ENCODE data around the gene GALR3. TPM values are rescaled to one million over a fixed set of nuclear protein-coding genes. Genes with fewer than 3 reads are reported as not detected.

GALR3 gene
- total and polyA plus RNA-seq, 2 of the 8 experiments (the other 6 are each of a cell fraction or from before 2014, with no cell fraction given): 0.84 to 1.1 TPM

DNA sequence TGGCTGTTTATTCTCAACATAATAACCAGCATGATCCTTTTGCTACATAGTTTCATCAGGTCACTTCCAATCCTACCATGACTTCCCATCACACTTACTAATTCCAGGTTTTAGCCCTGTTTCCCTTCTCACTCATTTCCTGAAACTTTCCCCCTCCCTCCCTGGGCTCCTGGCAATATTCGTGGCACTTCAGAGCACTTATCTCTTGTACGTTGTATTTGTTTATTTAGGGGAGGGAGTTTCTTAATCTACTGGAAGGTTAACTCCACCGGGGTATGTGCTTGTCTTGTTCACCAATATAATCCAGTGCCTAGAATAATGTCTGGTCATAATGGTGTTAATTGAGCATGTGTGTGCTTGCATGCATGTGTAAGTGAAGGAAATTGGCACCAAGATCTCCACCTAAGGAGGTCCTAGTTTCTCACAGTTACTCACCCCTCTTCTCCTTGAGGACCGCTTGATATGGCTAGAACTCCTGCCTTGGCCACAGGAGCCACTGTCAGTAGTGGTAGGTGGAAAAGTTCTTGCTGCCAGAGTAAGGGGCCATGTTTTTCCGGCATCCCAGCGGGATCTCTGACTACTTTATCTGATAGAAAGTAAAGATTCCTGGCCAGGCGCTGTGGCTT, 37.7 kb downstream of the GALR3 start (continued):
- TF ChIP-seq RFX5 (IDR thresholded peaks at IDR 0.05; ENCODE audit: borderline replicate concordance, low read depth, low read length): no peak
- no peak for TF ChIP-seq CHD1 (IDR thresholded peaks at IDR 0.05; ENCODE audit: low read depth, low read length)

All from H1 (cell line).